Fibroblast of lung (primary cell): ENCODE measurements around the gene PCDHA11. TPM values are rescaled to one million over a fixed set of nuclear protein-coding genes. Genes with fewer than 3 reads are reported as not detected.
A peak's percentile ranks its signal among the peaks of the same experiment; 100 is the strongest.

ENCODE experiments used
- DNase-seq, 2 donors: peaks; one replicate each; pipeline versions ENCODE4 v3.0.0 to v3.0.0-alpha.2; 2010; ENCODE audit warnings: low read depth in 2 of 2
- H2AFZ ChIP-seq: 2 replicates; pipeline ENCODE4 v1.5.1; 2012; ENCODE audit warnings: low read length, control low read depth, inconsistent platforms
- H3K27ac ChIP-seq: 2 replicates; pipeline ENCODE4 v1.5.1; 2011; ENCODE audit warnings: low read length, control low read depth; ENCODE audit not compliant: insufficient read depth
- H3K27me3 ChIP-seq: 2 replicates; pipeline ENCODE4 v1.5.1; 2011; ENCODE audit warnings: mild to moderate bottlenecking, low read length; ENCODE audit not compliant: control insufficient read depth, insufficient read depth
- H3K36me3 ChIP-seq: 2 replicates; pipeline ENCODE4 v1.5.1; 2011; ENCODE audit warnings: low read length; ENCODE audit not compliant: control insufficient read depth, insufficient read depth
- H3K4me1 ChIP-seq: 2 replicates; pipeline ENCODE4 v1.5.1; 2011; ENCODE audit warnings: low read length; ENCODE audit not compliant: control insufficient read depth, insufficient read depth; ENCODE audit errors: extremely low read depth
- H3K4me2 ChIP-seq: 2 replicates; pipeline ENCODE4 v1.5.1; 2011; ENCODE audit warnings: low read length, control low read depth; ENCODE audit not compliant: insufficient read depth; ENCODE audit errors: extremely low read depth
- H3K4me3 ChIP-seq, 4 experiments: fragments of 200-600 bp in 1 of 4; sonication (generic) in 1 of 4; replicated peaks in 1 of 4; 2 replicates each; pipeline ENCODE4 v1.5.1; 2011 to 2016; ENCODE audit warnings: low read length in 4 of 4, low read depth in 3 of 4, mild to moderate bottlenecking in 3 of 4, control low read depth in 2 of 4, inconsistent platforms in 1 of 4, mixed read lengths in 1 of 4; ENCODE audit not compliant: insufficient read depth in 1 of 4; ENCODE audit errors: control extremely low read depth in 1 of 4
- H3K79me2 ChIP-seq: 2 replicates; pipeline ENCODE4 v1.5.1; 2012; ENCODE audit warnings: mild to moderate bottlenecking, low read length, inconsistent platforms; ENCODE audit not compliant: control insufficient read depth, insufficient read depth
- H3K9ac ChIP-seq: 2 replicates; pipeline ENCODE4 v1.5.1; 2011; ENCODE audit warnings: mild to moderate bottlenecking, low read length, control low read depth; ENCODE audit not compliant: insufficient read depth
- H3K9me3 ChIP-seq: 2 replicates; pipeline ENCODE4 v1.5.1; 2012; ENCODE audit warnings: low read depth, low read length; ENCODE audit not compliant: control insufficient read depth, insufficient read depth
- H4K20me1 ChIP-seq: 2 replicates; pipeline ENCODE4 v1.5.1; 2011; ENCODE audit warnings: low read length; ENCODE audit not compliant: control insufficient read depth, insufficient read depth; ENCODE audit errors: extremely low read depth
- CTCF ChIP-seq, 2 donors: IDR thresholded peaks in 1 of 2; conservative IDR thresholded peaks in 1 of 2; 1 replicate in 1 of 2; 2 replicates in 1 of 2; pipeline ENCODE4 v1.5.1; 2011 to 2012; ENCODE audit warnings: low read length in 2 of 2, control low read depth in 1 of 2, inconsistent platforms in 1 of 2, low read depth in 1 of 2, mild to moderate bottlenecking in 1 of 2
- EZH2 ChIP-seq: IDR thresholded peaks from 2 replicates; pipeline ENCODE4 v1.5.1; 2012; ENCODE audit warnings: low read length, control low read depth, mild to moderate bottlenecking; ENCODE audit errors: missing control alignments
- polyA plus RNA-seq, 2 donors: library from polyadenylated mRNA; depleted of rRNA in 1 of 2; stranded (reverse) in 1 of 2; unstranded in 1 of 2; fragments of >200 nt; gene quantifications; 2 replicates each; pipeline ENCODE4 v1.2.1, GENCODE V29; 2011 to 2012; ENCODE audit warnings: missing spikeins in 1 of 2
- total RNA-seq: library from RNA; depleted of rRNA; stranded (reverse); fragments of >200 nt; gene quantifications from 2 replicates; pipeline ENCODE4 v1.2.1, GENCODE V29; 2014

The PCDHA11 gene
- total and polyA plus RNA-seq, 2 donors (not counting 1 experiment from before 2014, with no cell fraction given) = 0.15 to 0.66 TPM

- Histone ChIP-seq H3K4me2 (no peak within 1 kb of the TSS), H3K79me2 (no peaks in the 10 kb centered on the region), H3K9ac (no peak within 1 kb of the TSS), H3K4me3 (peak within 1 kb of the TSS in 1 of 4 experiments; percentile 30), H3K27me3 (no peaks in the 10 kb centered on the region), H3K9me3 (no peaks in the 10 kb centered on the region), H4K20me1 (no peaks in the 10 kb centered on the region), H3K36me3 (no peaks in the 10 kb centered on the region), H3K27ac (no peak within 1 kb of the TSS), H2AFZ (peak within 1 kb of the TSS; percentile 30), H3K4me1 (no peaks in the 10 kb centered on the region)
- peak in 1 of 2 donors; percentile 2 for DNase-seq
- TF ChIP-seq CTCF (conservative IDR thresholded peaks at IDR 0.05 in 1 of 2, IDR thresholded peaks at IDR 0.05 in 1 of 2; ENCODE audit: low read depth in 1 of 2, low read length in 2 of 2) = no peak
- no peak for TF ChIP-seq EZH2
Observed at GRCh38 chr5:140855772-140856674, 12.7 kb upstream of the PCDHA11 start, which contains the start of gene PCDHA10. Gene PCDHA10, plus strand, starts transcription at chr5:140855897. Its CDS starts 152 bp downstream, at chr5:140856049.

- Histone ChIP-seq H3K9me3 (no peaks in the 10 kb centered on the region), H3K27ac (no peak overlapping the region), H3K4me3 (no peak overlapping the region), H3K79me2 (no peaks in the 10 kb centered on the region), H3K36me3 (no peaks in the 10 kb centered on the region), H3K27me3 (no peaks in the 10 kb centered on the region), H3K4me2 (no peak overlapping the region), H3K9ac (no peak overlapping the region), H4K20me1 (no peaks in the 10 kb centered on the region), H3K4me1 (no peaks in the 10 kb centered on the region), H2AFZ (no peak overlapping the region)
- no peak for DNase-seq
- no peak for TF ChIP-seq CTCF (conservative IDR thresholded peaks at IDR 0.05 in 1 of 2, IDR thresholded peaks at IDR 0.05 in 1 of 2; ENCODE audit: low read depth in 1 of 2, low read length in 2 of 2)
- no peak for TF ChIP-seq EZH2
Observed at GRCh38 chr5:140857177-140857986, 11.4 kb upstream of the PCDHA11 start.

- Histone ChIP-seq H3K4me3 (no peak overlapping the region), H3K4me2 (no peak overlapping the region), H4K20me1 (no peaks in the 10 kb centered on the region), H3K27ac (no peak overlapping the region), H2AFZ (no peak overlapping the region), H3K4me1 (no peaks in the 10 kb centered on the region), H3K79me2 (no peaks in the 10 kb centered on the region), H3K36me3 (no peaks in the 10 kb centered on the region), H3K9me3 (no peaks in the 10 kb centered on the region), H3K27me3 (no peaks in the 10 kb centered on the region), H3K9ac (no peak overlapping the region)
- no peak for DNase-seq
- no peak for TF ChIP-seq CTCF (conservative IDR thresholded peaks at IDR 0.05 in 1 of 2, IDR thresholded peaks at IDR 0.05 in 1 of 2; ENCODE audit: low read depth in 1 of 2, low read length in 2 of 2)
- TF ChIP-seq EZH2 = no peak
Observed at GRCh38 chr5:140857987-140858240, 10.8 kb upstream of the PCDHA11 start.
